Skeletal muscle cell (primary cell): ENCODE data around the gene UQCC3.
"Not testable (repeated sequence)": the region's sequence is repeated elsewhere in the genome, so short reads cannot be mapped to it uniquely, and the experiment has no call there.

Source experiments
- DNase-seq: peaks from one replicate; pipeline ENCODE4 v3.0.0-alpha.2; 2010; ENCODE audit warnings: low read depth
- H3K4me3 ChIP-seq: 2 replicates; pipeline ENCODE4 v1.5.1; 2011; ENCODE audit warnings: low read depth, mild to moderate bottlenecking, control low read depth, low read length, moderate library complexity

Gene UQCC3

GRCh38 chr11:62671608-62672389 is at the start of gene UQCC3, which contains the start of gene LBHD1:
UQCC3 (plus strand) TSS chr11:62671673; CDS start chr11:62671746, 73 bp downstream.
LBHD1 (minus strand) TSS chr11:62672267; CDS start chr11:62670031, 2,236 bp downstream.
- DNase-seq: peak; percentile 68
- H3K4me3 ChIP-seq: peak within 1 kb of the TSS; percentile 75

- H3K4me3 ChIP-seq: peak overlapping the region; percentile 82
- DNase-seq: no peak
These were observed 48.9 kb upstream of the UQCC3 start for GRCh38 chr11:62622476-62623089.

GRCh38 chr11:62627713-62628112 is 43.8 kb upstream of the UQCC3 start:
- DNase-seq: no peak

GRCh38 chr11:62632492-62632891 is 39.0 kb upstream of the UQCC3 start:
- no peak overlapping the region for H3K4me3 ChIP-seq
- no peak for DNase-seq

More at GRCh38 chr11:62627713-62628112, 43.8 kb upstream of the UQCC3 start:
- H3K4me3 ChIP-seq: no peak overlapping the region

- no peak overlapping the region for H3K4me3 ChIP-seq
- DNase-seq: no peak
These were observed 27.3 kb upstream of the UQCC3 start for GRCh38 chr11:62644220-62644619.

- peak overlapping the region; percentile 82 for H3K4me3 ChIP-seq
- DNase-seq: no peak
These were observed 25.9 kb upstream of the UQCC3 start for GRCh38 chr11:62645671-62645945.

- H3K4me3 ChIP-seq: peak within 1 kb of the TSS; percentile 82
- peak; percentile 92 for DNase-seq
These were observed 25.3 kb upstream of the UQCC3 start, which contains the start of gene GANAB for GRCh38 chr11:62645946-62646824. GANAB (minus strand) TSS chr11:62646613; CDS start chr11:62646599, 14 bp downstream.

- DNase-seq: no peak
- peak overlapping the region; percentile 13 for H3K4me3 ChIP-seq
These were observed 24.5 kb upstream of the UQCC3 start for GRCh38 chr11:62646825-62647608.

GRCh38 chr11:62647609-62648005 is 23.9 kb upstream of the UQCC3 start:
- no peak for DNase-seq
- H3K4me3 ChIP-seq: no peak overlapping the region

- H3K4me3 ChIP-seq: no peak overlapping the region
- DNase-seq: no peak
These were observed 23.1 kb upstream of the UQCC3 start for GRCh38 chr11:62648185-62648966.

GRCh38 chr11:62648967-62649364 is 22.5 kb upstream of the UQCC3 start:
- H3K4me3 ChIP-seq: no peak overlapping the region
- DNase-seq: no peak

GRCh38 chr11:62649486-62649885 is 22.0 kb upstream of the UQCC3 start:
- no peak overlapping the region for H3K4me3 ChIP-seq
- DNase-seq: no peak

GRCh38 chr11:62650283-62650682 is 21.2 kb upstream of the UQCC3 start:
- DNase-seq, H3K4me3 ChIP-seq: not testable (repeated sequence)

- no peak for DNase-seq
- H3K4me3 ChIP-seq: peak overlapping the region; percentile 94
These were observed 19.1 kb upstream of the UQCC3 start for GRCh38 chr11:62652161-62653006.

GRCh38 chr11:62654297-62654696 is 17.2 kb upstream of the UQCC3 start:
- no peak overlapping the region for H3K4me3 ChIP-seq
- no peak for DNase-seq

- no peak for DNase-seq
- no peak overlapping the region for H3K4me3 ChIP-seq
These were observed 14.6 kb upstream of the UQCC3 start for GRCh38 chr11:62656796-62657429.

GRCh38 chr11:62664405-62665074 is 6.9 kb upstream of the UQCC3 start:
- DNase-seq: no peak
- peak overlapping the region; percentile 88 for H3K4me3 ChIP-seq
